K562 treated with DMSO at 1 percent for 4 hours (cell line): ENCODE measurements around the gene ZNF292. TPM values are rescaled to one million over a fixed set of nuclear protein-coding genes. Genes with fewer than 3 reads are reported as not detected.

ENCODE experiments used
- total RNA-seq: library from RNA; unstranded; fragments of 300-600 nt; gene quantifications from 2 replicates; pipeline ENCODE4 v1.2.3, GENCODE V29; 2022; ENCODE audit not compliant: insufficient read depth

Gene ZNF292
- 4.2 and 6.4 TPM in 2 replicates for total RNA-seq

GRCh38 chr6:87154993-87155841, at the start of gene ZNF292:
ZNF292 (plus strand) TSS chr6:87155565; CDS start chr6:87155592, 27 bp downstream.

Other genes with a start within 250 kb of the ZNF292 start
- not detected in 2 replicates for gene HTR1E, start 218.0 kb upstream of the ZNF292 start, total RNA-seq
- not detected in 2 replicates for gene CGA, start 60.5 kb upstream of the ZNF292 start, total RNA-seq
- gene SMIM8, start 167.0 kb downstream of the ZNF292 start, total RNA-seq: 2.3 and 2.9 TPM in 2 replicates
- 0.53 TPM in 1 of 2 replicates, not detected in the other for gene GJB7, start 173.7 kb downstream of the ZNF292 start, total RNA-seq
- gene C6orf163, start 189.2 kb downstream of the ZNF292 start, total RNA-seq: 0.61 and 1.7 TPM in 2 replicates